Ovary (tissue), 3 donors: Measurements from ENCODE around the gene ENG.

Source experiments
- EP300 ChIP-seq: sonication (generic); formaldehyde crosslinking; IDR thresholded peaks from one replicate; pipeline ENCODE4 v1.6.1; 2017; ENCODE audit warnings: antibody characterized with exemption
- TF ChIP-seq, protein P1 (sequence below), 3 donors: fragments of 450-650 bp in 2 of 3; fragments of 200-600 bp in 1 of 3; IDR thresholded peaks; one replicate each; pipeline versions ENCODE4 v1.5.1 to v1.8.0; 2016 to 2022; ENCODE audit warnings: antibody characterized with exemption in 3 of 3, mild to moderate bottlenecking in 1 of 3
- donor health status: DM: no; HTN: no; CAD: no.

DNA sequence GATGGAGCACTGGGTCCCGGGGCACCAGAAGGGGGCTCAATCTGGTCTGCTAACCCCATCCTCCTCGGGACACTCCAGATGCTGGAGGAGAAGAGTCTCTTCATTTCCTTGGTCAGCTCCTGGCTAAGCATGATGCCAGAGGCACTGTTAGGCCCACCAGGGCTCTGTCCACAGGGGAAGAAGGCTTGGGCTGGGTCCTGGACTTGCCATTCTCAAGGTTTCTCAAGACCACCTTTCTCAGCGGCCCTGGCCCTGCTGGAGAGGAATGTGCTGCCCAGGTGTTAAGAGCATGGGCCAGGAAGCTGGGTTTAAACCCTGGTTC lies 83.9 kb downstream of the ENG start:
- TF ChIP-seq, protein P1, sequence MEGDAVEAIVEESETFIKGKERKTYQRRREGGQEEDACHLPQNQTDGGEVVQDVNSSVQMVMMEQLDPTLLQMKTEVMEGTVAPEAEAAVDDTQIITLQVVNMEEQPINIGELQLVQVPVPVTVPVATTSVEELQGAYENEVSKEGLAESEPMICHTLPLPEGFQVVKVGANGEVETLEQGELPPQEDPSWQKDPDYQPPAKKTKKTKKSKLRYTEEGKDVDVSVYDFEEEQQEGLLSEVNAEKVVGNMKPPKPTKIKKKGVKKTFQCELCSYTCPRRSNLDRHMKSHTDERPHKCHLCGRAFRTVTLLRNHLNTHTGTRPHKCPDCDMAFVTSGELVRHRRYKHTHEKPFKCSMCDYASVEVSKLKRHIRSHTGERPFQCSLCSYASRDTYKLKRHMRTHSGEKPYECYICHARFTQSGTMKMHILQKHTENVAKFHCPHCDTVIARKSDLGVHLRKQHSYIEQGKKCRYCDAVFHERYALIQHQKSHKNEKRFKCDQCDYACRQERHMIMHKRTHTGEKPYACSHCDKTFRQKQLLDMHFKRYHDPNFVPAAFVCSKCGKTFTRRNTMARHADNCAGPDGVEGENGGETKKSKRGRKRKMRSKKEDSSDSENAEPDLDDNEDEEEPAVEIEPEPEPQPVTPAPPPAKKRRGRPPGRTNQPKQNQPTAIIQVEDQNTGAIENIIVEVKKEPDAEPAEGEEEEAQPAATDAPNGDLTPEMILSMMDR (IDR thresholded peaks at IDR 0.05): no peak
- TF ChIP-seq EP300: no peak
